Measurements from ENCODE around the gene TSC1. TPM values are rescaled to one million over a fixed set of nuclear protein-coding genes. Genes with fewer than 3 reads are reported as not detected.

TSC1 gene
- total RNA-seq, 1 donor, result 68.4 TPM

DNA sequence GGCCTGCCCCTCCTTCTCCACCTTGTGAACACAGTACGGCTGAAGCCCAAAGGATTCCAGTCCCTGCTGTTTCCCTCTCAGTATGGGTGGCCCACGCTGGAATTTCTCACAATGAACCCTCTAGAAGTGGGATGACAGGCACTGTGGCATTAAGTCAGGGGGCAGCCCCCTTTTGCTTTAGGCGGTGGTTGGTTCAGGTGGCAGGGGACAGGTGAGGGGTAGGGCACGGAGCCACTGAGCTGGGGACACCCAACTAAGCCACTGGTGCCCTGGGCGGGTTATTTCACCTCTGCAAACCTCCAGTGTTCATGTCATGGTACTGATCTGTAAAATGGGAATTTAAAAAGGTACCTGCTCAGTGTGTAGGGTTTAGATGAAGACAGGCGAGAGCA lies 58.1 kb downstream of the TSC1 start:
- no peak for DNase-seq (ENCODE audit: insufficient read length, low spot score, missing footprints)
- Histone ChIP-seq H3K36me3 (ENCODE audit: insufficient read depth, low read length) (no peaks in the 10 kb centered on the region), H3K4me1 (ENCODE audit: insufficient read depth, low read length) (no peaks in the 10 kb centered on the region), H4K20me1 (ENCODE audit: insufficient read depth, low read length) (no peaks in the 10 kb centered on the region), H2AFZ (ENCODE audit: low read length) (no peak overlapping the region), H3K79me2 (ENCODE audit: insufficient read depth, low read length) (no peaks in the 10 kb centered on the region), H3K9me3 (ENCODE audit: low read depth, low read length) (no peaks in the 10 kb centered on the region), H3K4me3 (ENCODE audit: insufficient read depth, low read length) (no peak overlapping the region), H3K27me3 (ENCODE audit: insufficient read depth, low read length) (no peaks in the 10 kb centered on the region), H3K27ac (ENCODE audit: low read depth, low read length) (no peak overlapping the region), H3K4me2 (ENCODE audit: insufficient read depth, low read length) (no peak overlapping the region)
- TF ChIP-seq CTCF (IDR thresholded peaks at IDR 0.05; ENCODE audit: extremely low read depth, low read depth, low read length), result no peak

DNA sequence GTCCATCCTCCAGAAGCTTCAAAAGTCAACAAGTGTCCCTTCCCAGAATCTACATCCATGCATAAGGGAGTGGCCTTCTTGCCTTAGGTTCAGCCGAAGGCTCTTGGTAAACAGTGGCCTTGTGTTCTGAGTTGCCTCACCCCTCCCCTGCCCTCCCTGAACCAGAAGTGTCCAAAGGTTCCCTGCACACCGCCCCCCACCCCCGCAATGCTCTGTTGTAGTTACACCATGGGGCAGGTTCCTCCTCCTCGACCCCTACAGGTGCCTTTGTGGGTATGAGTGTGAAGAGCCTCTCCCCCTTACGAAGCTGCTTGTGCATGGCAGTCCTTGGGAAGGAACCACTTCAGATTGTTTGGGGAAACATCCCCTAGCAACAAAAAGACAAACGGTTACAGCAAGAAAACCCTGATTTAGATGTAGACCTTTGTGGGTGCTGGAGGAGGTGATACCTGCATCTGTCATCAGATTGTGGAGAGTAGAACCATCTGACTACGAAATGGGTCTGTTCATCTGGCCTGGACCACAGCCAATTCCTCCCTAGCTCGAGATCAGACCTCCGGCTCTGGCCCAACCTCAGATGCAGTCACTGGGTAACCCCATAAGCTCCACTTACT lies 58.6 kb downstream of the TSC1 start:
- no peak for TF ChIP-seq CTCF (IDR thresholded peaks at IDR 0.05; ENCODE audit: extremely low read depth, low read depth, low read length)
- Histone ChIP-seq H3K4me1 (ENCODE audit: insufficient read depth, low read length) (no peaks in the 10 kb centered on the region), H3K4me2 (ENCODE audit: insufficient read depth, low read length) (no peak overlapping the region), H3K79me2 (ENCODE audit: insufficient read depth, low read length) (no peaks in the 10 kb centered on the region), H3K9me3 (ENCODE audit: low read depth, low read length) (no peaks in the 10 kb centered on the region), H3K27ac (ENCODE audit: low read depth, low read length) (no peak overlapping the region), H3K27me3 (ENCODE audit: insufficient read depth, low read length) (no peaks in the 10 kb centered on the region), H3K4me3 (ENCODE audit: insufficient read depth, low read length) (no peak overlapping the region), H4K20me1 (ENCODE audit: insufficient read depth, low read length) (no peaks in the 10 kb centered on the region), H2AFZ (ENCODE audit: low read length) (no peak overlapping the region), H3K36me3 (ENCODE audit: insufficient read depth, low read length) (no peaks in the 10 kb centered on the region)
- DNase-seq (ENCODE audit: insufficient read length, low spot score, missing footprints), result no peak

DNA sequence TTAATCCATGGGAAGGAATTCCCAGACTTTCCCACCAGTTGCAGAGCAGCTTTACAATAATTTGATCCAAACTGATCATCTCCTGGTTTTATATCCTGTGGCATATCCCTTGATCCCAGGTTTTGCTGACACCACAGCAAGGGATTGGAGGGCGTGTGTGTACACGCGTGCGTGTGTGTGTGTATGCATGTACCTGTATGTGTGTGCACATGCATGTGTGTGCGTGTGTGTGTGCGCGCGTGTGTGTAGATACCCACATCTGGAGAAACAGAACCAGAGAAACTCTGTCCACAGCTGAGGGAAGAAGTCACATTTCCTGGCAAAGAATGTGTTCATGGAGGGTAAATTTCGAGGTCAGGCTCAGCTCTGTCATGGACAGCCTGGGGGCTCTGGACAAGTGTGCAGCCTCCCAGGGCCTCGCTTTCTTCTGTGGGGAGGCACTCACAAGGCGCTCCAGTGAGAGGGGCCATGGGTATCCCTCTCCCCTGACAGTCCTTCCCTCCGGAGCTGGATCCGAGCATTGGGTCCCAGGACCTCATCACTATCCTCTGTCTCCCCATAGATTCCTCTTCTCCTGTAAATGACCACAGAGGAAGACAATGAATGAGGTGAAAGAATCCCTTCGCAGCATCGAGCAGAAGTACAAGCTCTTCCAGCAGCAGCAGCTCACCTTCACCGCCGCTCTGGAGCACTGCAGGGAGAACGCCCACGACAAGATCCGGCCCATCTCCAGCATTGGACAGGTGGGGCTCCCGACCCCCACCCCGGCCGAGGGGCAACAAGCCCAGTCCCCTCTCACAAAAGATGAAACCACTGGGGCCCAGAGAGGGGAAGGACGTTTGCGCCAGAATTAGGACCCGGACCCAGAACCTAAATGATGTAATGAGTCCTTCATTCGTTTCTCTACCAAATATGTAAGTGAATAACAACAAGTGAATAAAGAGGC lies 60.8 kb downstream of the TSC1 start:
- H3K4me3 ChIP-seq (ENCODE audit: insufficient read depth, low read length), result no peak overlapping the region
- no peak overlapping the region for H3K27ac ChIP-seq (ENCODE audit: low read depth, low read length)
- H2AFZ ChIP-seq (ENCODE audit: low read length), result no peak overlapping the region
- H3K9me3 ChIP-seq (ENCODE audit: low read depth, low read length), result no peaks in the 10 kb centered on the region
- H3K4me1 ChIP-seq (ENCODE audit: insufficient read depth, low read length), result no peaks in the 10 kb centered on the region
- no peaks in the 10 kb centered on the region for H4K20me1 ChIP-seq (ENCODE audit: insufficient read depth, low read length)
- no peak for TF ChIP-seq CTCF (IDR thresholded peaks at IDR 0.05; ENCODE audit: extremely low read depth, low read depth, low read length)
- H3K4me2 ChIP-seq (ENCODE audit: insufficient read depth, low read length), result no peak overlapping the region
- no peaks in the 10 kb centered on the region for H3K36me3 ChIP-seq (ENCODE audit: insufficient read depth, low read length)
- no peaks in the 10 kb centered on the region for H3K27me3 ChIP-seq (ENCODE audit: insufficient read depth, low read length)
- DNase-seq (ENCODE audit: insufficient read length, low spot score, missing footprints), result peak; percentile 53
- H3K79me2 ChIP-seq (ENCODE audit: insufficient read depth, low read length), result no peaks in the 10 kb centered on the region

DNA sequence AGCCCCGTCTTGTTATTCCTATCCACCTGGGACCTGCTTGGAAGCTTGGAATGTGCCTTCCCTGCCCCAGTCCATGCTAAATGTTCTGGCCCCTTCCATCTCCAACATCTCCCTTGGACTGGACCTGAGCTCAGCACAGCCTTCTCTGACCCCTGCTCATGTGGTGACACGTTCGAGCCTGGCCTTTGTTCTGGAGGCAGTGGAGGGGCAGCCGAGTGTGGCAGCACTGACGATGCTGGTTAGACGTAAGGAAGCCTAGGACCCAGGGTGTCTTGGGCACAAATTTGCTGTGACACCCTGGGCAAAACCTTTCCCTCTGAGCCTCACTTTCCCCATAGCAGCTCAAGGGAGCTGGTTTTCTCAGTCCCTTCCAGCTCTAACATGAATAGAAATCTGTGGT lies 61.8 kb downstream of the TSC1 start:
- no peaks in the 10 kb centered on the region for H3K36me3 ChIP-seq (ENCODE audit: insufficient read depth, low read length)
- H4K20me1 ChIP-seq (ENCODE audit: insufficient read depth, low read length), result no peaks in the 10 kb centered on the region
- H3K27me3 ChIP-seq (ENCODE audit: insufficient read depth, low read length), result no peaks in the 10 kb centered on the region
- no peak overlapping the region for H3K4me3 ChIP-seq (ENCODE audit: insufficient read depth, low read length)
- peaks cover 2% of the 10 kb centered on the region for H3K4me1 ChIP-seq (ENCODE audit: insufficient read depth, low read length)
- no peak overlapping the region for H3K27ac ChIP-seq (ENCODE audit: low read depth, low read length)
- no peak overlapping the region for H3K4me2 ChIP-seq (ENCODE audit: insufficient read depth, low read length)
- TF ChIP-seq CTCF (IDR thresholded peaks at IDR 0.05; ENCODE audit: extremely low read depth, low read depth, low read length), result no peak
- no peak overlapping the region for H2AFZ ChIP-seq (ENCODE audit: low read length)
- DNase-seq (ENCODE audit: insufficient read length, low spot score, missing footprints), result no peak
- H3K79me2 ChIP-seq (ENCODE audit: insufficient read depth, low read length), result no peaks in the 10 kb centered on the region
- H3K9me3 ChIP-seq (ENCODE audit: low read depth, low read length), result no peaks in the 10 kb centered on the region

All from osteoblast (primary cell).